ENCODE measurements around the gene RNF214.
"Not testable (repeated sequence)": the region's sequence is repeated elsewhere in the genome, so short reads cannot be mapped to it uniquely, and the experiment has no call there.

RNF214 gene

GRCh38 chr11:117197516-117198456, 34.7 kb upstream of the RNF214 start:
- no peak for DNase-seq (ENCODE audit: low read depth in 2 of 2)

- DNase-seq (ENCODE audit: low read depth in 2 of 2) = no peak
These were observed 33.9 kb upstream of the RNF214 start for GRCh38 chr11:117198613-117199012.

DNA sequence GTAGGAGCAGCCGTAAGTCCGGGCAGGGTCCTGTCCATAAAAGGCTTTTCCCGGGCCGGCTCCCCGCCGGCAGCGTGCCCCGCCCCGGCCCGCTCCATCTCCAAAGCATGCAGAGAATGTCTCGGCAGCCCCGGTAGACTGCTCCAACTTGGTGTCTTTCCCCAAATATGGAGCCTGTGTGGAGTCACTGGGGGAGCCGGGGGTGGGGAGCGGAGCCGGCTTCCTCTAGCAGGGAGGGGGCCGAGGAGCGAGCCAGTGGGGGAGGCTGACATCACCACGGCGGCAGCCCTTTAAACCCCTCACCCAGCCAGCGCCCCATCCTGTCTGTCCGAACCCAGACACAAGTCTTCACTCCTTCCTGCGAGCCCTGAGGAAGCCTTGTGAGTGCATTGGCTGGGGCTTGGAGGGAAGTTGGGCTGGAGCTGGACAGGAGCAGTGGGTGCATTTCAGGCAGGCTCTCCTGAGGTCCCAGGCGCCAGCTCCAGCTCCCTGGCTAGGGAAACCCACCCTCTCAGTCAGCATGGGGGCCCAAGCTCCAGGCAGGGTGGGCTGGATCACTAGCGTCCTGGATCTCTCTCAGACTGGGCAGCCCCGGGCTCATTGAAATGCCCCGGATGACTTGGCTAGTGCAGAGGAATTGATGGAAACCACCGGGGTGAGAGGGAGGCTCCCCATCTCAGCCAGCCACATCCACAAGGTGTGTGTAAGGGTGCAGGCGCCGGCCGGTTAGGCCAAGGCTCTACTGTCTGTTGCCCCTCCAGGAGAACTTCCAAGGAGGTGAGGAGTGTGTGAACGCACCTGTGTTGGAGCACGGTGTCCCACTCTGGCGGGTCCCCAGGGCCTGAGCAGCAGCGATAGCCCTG, 33.2 kb upstream of the RNF214 start, which contains the start of gene TAGLN:
Gene TAGLN, plus strand, starts transcription at position 318 of the 863 bp plus-strand sequence. CDS start 3,644 bp downstream, outside the sequence.
- no peak for DNase-seq (ENCODE audit: low read depth in 2 of 2)

DNA sequence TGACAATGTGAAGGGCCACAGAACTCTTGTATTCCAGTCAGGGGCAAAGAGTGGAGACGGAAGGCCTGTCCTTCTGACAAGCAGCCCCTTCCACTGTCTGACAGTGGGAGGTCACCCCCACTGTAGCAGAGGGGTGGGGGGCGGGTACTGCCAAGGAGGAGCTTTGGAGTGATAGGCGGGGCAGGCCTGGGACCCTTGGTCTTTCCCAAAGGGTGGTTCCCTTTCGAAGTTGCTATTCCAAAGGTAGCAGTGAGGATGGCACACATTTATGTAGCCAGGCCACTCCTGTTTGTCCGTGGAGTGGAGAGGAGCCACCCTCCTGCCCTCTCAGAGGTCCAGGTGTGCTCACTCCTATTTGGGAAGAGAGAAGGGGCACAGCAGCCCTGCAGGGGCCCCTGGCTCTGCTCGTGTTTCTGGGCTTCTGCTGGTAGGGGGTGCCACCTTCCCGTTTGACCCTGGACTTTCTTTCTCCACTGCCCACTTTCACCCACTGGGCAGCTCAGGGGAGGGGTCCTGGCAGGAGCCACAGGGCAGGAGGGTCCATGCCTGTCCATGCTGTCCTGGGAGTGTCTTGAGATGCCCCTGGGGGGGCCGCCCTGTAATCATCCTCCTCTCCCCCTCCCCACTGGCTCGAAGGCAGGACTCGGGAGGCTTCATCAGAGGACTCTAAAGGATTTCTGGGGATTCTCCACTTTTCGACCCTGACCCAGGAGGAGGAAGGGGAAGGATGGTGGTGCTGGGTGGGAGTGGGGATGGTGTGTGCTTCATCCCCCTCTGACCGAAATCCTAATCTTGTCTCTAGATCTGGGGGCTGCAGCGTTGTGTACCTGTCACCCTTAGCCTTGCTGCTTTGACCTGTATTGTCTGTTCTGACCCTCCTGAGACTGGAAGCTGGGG, 32.3 kb upstream of the RNF214 start:
- DNase-seq (ENCODE audit: low read depth in 2 of 2) = no peak

GRCh38 chr11:117200813-117201657, 31.4 kb upstream of the RNF214 start:
- DNase-seq (ENCODE audit: low read depth in 2 of 2) = no peak

DNA sequence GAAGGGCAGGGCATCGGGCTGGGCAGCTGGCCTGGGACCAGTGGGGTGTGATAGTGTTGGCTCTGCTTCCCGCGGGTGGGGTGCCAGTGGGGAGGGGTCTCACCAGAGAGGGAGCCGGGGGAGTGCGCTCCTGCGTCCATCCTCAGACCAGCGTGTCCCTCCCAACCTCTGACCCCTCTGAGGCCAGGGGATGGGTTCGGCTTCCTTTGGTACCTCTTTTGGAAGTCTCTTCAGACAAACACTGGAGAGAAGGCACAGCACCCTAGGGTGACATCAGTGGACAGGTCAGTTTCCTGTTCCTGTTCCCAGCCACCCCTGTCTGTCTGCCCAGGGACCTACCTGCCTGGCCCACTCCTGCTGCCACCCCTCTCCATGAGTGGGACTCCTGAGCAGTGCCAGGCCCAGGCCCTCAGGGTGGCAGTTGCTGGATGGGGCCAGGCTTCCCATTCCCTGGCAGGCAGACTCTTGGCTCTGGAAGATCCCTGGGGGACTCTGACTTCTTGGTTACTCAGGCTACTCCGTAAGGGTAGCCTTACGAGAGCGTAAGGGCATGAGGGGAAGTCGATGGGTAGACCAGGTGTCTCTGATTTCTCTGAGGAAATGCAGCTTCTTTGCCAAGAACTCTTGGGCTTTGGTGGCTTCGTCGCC, 30.7 kb upstream of the RNF214 start:
- DNase-seq (ENCODE audit: low read depth in 2 of 2) = no peak

DNA sequence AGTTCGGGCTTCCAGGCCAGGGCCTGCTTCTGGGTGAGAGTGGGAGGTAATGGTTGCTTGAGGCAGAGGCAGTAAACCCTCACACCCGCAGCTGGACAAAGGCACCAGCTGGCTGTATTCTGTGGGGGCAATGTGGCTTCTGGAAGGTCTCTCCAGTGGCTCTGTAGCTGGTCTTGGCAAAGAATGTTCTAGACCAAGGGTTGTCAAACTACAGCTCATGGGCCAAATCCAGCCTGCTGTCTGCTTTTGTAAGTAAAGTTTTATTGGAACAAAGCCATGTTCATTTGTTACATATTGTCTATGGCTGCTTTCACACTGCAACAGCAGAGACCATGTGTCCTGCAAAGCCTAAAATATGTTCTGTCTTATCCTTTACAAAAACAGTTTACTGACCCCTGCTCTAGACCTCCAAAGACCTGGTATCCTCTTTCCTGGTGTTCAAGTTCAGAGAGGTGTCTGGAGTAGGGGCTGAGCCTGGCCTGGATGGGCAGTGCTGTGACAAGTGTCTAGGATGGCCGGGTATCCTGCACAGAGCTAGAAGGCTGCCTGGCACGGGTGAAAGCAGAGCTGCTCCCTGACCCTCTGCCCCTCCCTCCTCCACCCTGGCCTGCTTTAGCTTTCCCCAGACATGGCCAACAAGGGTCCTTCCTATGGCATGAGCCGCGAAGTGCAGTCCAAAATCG, 29.9 kb upstream of the RNF214 start:
- no peak for DNase-seq (ENCODE audit: low read depth in 2 of 2)

GRCh38 chr11:117203069-117203407, 29.4 kb upstream of the RNF214 start:
- no peak for DNase-seq (ENCODE audit: low read depth in 2 of 2)

DNA sequence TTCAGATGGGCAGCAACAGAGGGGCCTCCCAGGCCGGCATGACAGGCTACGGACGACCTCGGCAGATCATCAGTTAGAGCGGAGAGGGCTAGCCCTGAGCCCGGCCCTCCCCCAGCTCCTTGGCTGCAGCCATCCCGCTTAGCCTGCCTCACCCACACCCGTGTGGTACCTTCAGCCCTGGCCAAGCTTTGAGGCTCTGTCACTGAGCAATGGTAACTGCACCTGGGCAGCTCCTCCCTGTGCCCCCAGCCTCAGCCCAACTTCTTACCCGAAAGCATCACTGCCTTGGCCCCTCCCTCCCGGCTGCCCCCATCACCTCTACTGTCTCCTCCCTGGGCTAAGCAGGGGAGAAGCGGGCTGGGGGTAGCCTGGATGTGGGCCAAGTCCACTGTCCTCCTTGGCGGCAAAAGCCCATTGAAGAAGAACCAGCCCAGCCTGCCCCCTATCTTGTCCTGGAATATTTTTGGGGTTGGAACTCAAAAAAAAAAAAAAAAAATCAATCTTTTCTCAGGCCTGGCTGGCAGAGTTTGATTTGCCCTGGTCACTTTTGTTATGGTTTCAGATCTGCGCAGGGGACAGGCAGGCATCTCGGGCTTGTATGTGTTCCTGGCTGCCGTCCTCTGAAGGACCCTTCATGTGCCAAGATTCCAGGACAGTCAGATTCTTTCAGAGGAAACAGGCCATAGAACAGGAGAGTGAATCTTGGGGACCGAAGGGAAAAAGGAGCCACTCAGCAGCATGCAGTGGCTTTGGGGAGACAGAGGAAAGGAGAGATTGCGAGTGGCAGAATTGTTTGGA, 28.0 kb upstream of the RNF214 start:
- DNase-seq (ENCODE audit: low read depth in 2 of 2) = no peak

- DNase-seq (ENCODE audit: low read depth in 2 of 2) = no peak
These were observed 27.2 kb upstream of the RNF214 start for GRCh38 chr11:117205211-117205818.

DNA sequence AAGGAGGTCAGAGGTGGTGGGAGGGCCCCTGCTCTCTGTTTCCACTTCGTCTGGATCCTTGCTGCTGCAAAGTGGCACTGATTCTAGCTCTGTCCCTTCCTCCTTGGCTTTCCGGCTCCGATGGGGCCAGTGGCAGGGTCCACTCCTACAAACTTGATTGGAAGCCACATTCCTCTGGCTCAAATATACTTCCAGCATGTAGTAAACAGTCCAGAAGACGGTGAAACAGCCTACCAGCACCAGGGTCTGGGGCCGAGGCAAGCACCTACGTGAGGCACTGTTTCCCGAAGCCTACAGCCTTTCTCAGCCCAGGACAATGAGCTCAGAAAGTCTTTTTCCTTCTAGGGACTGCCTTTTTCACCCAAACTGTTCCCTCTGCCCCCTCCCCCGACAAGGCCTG, 26.4 kb upstream of the RNF214 start:
- not testable (repeated sequence) for DNase-seq (ENCODE audit: low read depth in 2 of 2)

DNA sequence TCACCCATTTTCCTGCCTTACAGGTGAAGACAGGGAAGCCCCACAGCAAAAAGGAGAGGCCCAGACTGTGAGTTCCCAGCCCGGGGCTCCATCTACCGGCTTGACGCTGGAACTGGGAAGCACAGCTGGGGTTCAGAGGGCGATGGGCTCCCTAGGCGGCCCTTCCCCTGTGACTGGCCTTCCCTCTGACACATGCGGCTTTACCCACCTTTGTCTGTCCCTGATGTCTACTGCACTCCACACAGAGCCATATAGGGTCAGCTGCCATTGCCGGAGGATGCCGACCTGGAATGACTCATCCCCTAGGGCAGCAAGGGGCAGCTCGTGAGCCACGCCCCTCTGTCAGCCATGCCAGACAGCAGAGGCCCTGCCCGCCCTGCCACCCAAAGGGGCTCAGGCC, 25.6 kb upstream of the RNF214 start:
- not testable (repeated sequence) for DNase-seq (ENCODE audit: low read depth in 2 of 2)

- DNase-seq (ENCODE audit: low read depth in 2 of 2) = not testable (repeated sequence)
These were observed 25.0 kb upstream of the RNF214 start for GRCh38 chr11:117207481-117207880.

- not testable (repeated sequence) for DNase-seq (ENCODE audit: low read depth in 2 of 2)
These were observed 23.8 kb upstream of the RNF214 start for GRCh38 chr11:117208710-117209109.

DNA sequence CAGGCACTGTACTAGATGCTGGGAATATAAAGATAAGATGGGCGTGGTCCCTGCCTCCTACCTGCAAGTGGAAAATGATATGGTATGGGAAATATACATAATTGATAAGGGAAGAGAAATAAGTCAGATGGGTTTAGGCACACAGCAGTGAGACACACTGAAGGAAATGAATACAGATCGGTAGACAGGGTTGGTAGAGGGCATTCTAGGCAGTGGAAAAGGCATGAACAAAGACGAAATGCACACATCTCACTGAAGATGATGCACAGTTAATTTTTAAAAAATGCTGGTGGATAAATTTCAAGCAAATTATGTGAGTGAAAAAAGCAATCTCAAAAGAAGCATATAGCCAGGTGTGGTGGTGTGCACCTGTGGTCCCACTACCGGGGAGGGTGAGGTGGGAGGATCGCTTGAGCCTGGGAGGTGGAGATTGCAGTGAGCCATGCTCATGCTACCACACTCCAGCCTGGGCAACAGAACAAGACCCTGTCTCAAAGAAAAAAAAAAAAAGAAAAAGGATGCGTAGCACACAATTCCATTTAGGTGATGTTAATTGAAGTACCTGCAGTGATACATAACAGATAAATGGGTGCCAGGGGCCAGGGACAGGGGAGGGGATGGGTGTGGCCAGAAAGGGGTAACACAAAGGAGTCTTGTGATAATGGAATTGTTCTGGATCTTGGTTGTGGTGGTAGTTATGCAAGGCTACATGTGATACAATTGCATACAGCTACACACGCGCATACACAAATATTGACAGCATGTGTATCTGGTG, 22.9 kb upstream of the RNF214 start:
- not testable (repeated sequence) for DNase-seq (ENCODE audit: low read depth in 2 of 2)

DNA sequence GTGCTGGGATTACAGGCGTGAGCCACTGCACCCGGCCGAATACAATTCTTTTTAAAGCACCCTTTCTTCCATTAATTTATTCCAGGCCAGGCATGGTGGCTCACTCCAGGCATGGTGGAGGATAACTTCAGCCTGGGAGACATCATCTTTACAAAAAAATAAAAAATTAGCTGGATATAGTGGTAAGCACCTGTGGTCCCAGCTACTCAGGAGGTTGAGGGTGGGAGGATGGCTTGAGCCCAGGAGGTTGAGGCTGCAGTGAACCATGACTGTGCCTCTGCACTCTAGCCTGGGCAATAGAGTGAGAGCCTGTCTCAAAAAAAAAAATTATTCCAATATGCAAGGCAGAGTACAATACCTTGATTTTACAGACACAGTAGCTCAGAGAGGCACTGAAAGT, 21.9 kb upstream of the RNF214 start:
- no peak for DNase-seq (ENCODE audit: low read depth in 2 of 2)

- no peak for DNase-seq (ENCODE audit: low read depth in 2 of 2)
These were observed 19.6 kb upstream of the RNF214 start for GRCh38 chr11:117212697-117213355.

Measured in activated CD8-positive, alpha-beta memory T cell treated with anti-CD3 and anti-CD28 coated beads for 4 hours (primary cell).